Spinal cord (tissue), 10 donors: ENCODE results near the gene ZSCAN9. TPM values are rescaled to one million over a fixed set of nuclear protein-coding genes. Genes with fewer than 3 reads are reported as not detected.

Experiments
- DNase-seq, 6 donors: peaks; one replicate each; pipeline versions ENCODE4 v3.0.0 to v3.0.0-alpha.2; 2013 to 2015; ENCODE audit warnings: low spot score in 6 of 6, low read depth in 4 of 6
- H3K27ac ChIP-seq: one replicate; pipeline ENCODE4 v1.5.1; 2013; ENCODE audit warnings: low read depth, low read length, control low read depth
- H3K27me3 ChIP-seq: one replicate; pipeline ENCODE4 v1.6.1; 2013; ENCODE audit warnings: low read length; ENCODE audit not compliant: control insufficient read depth, insufficient read depth
- H3K36me3 ChIP-seq: one replicate; pipeline ENCODE4 v1.6.1; 2013; ENCODE audit warnings: low read length; ENCODE audit not compliant: control insufficient read depth, insufficient read depth
- H3K4me1 ChIP-seq: one replicate; pipeline ENCODE4 v1.6.1; 2013; ENCODE audit warnings: low read length; ENCODE audit not compliant: control insufficient read depth, insufficient read depth
- H3K4me3 ChIP-seq: one replicate; pipeline ENCODE4 v1.5.1; 2013; ENCODE audit warnings: low read depth, low read length, control low read depth
- H3K9me3 ChIP-seq: one replicate; pipeline ENCODE4 v1.6.1; 2013; ENCODE audit warnings: low read length; ENCODE audit not compliant: control insufficient read depth, insufficient read depth
- WGBS: methylation state at CpG from one replicate; pipeline ENCODE4 v1.1.5; 2013; ENCODE audit warnings: missing lambda C conversion rate; ENCODE audit not compliant: insufficient coverage; 5-methylcytosine and 5-hydroxymethylcytosine counted together
- polyA plus RNA-seq, 2 donors: library from polyadenylated mRNA; unstranded; fragments of 120-200 nt; gene quantifications; one replicate each; pipeline ENCODE4 v1.2.1, GENCODE V29; 2013; ENCODE audit not compliant: insufficient read length in 2 of 2
- total RNA-seq, 2 donors: library from RNA; depleted of rRNA in 1 of 2; stranded (reverse); fragments of 120-200 nt in 1 of 2; fragments of >200 nt in 1 of 2; gene quantifications; one replicate each; pipeline versions ENCODE4 v1.2.3 to v1.2.4, GENCODE V29; 2013 to 2014
- donor health status: healthy.

The ZSCAN9 gene
- total and polyA plus RNA-seq, 4 donors, result 16.6 to 28.7 (median 24.0) TPM

- H3K4me1 ChIP-seq, result peaks cover 4% of the 10 kb centered on the region
- peaks cover 3% of the 10 kb centered on the region for H3K27me3 ChIP-seq
- no peaks in the 10 kb centered on the region for H3K36me3 ChIP-seq
- no CpG with 5 or more reads among the region's 4 CpGs for WGBS
- no peak overlapping the region for H3K27ac ChIP-seq
- DNase-seq, result no peak
- peaks cover 2% of the 10 kb centered on the region for H3K9me3 ChIP-seq
- no peak overlapping the region for H3K4me3 ChIP-seq
These were observed 39.8 kb downstream of the ZSCAN9 start for GRCh38 chr6:28264834-28265401.

DNA sequence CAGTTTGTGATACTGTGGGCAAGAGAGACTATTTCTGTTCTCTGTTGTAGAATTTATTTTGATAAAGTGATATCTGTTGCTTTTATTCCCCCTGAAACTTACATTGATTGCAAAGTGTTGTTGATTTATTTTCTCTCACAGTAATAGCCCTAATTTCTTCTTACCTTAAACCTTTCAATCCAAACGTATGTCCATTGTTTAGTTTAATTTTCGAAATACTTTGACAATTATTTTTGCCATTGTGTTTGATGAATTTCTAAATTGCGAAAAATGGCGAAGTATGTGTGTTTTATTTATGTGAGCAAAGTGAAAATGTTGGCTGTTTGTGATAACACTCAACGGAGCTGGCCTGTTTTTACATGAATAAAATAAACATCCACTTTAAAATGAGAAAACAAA is 41.5 kb downstream of the ZSCAN9 start:
- Histone ChIP-seq H3K36me3 (no peaks in the 10 kb centered on the region), H3K27ac (peak overlapping the region; percentile 94), H3K4me3 (peak overlapping the region; percentile 95), H3K27me3 (peaks cover 3% of the 10 kb centered on the region), H3K9me3 (peaks cover 2% of the 10 kb centered on the region), H3K4me1 (peaks cover 4% of the 10 kb centered on the region)
- no CpG with 5 or more reads among the region's 5 CpGs for WGBS
- no peak for DNase-seq

DNA sequence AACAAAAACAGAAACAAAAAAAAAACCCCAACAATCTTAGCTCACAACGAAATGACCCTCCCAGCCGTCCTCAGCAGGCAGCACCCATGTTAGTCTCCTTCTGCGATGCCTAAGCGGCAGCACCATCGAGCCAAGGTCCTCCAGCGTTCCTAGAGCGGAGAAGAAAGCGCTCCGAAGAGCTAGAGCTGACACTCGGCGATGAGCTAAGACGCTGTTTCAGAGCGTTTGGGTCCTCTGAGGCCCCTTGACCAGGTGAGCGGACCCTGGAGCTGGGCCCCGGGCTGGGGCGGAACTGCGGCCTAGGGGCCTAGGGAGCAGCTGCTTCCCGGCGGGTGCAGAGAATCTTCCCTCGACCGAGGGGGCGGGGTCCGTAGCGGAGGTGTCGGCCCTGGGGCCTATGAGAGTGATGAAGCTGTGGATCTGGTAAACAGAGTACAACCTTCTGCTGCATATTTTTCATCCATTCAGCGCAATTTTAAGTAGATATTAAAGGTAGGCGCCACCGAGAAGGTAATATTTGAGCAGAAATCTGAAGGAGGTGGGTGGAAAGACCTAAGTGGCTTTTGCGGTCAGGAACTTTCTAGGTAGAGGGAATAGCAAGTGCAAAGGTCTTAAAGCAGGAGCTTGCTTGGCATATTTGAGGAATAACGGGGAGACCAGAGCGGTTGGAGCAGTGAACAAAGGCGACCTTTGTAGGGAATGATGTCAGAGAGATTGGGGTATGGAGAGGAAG is 42.1 kb downstream of the ZSCAN9 start, which contains the start of gene ZSCAN26:
Gene ZSCAN26, plus strand, starts transcription at position 182 of the 733 bp plus-strand sequence. CDS start 4,777 bp downstream, outside the sequence.
- H3K27ac ChIP-seq, result peak within 1 kb of the TSS; percentile 94
- WGBS, result 0% methylated on average over 27 of the region's 32 CpGs
- peaks cover 4% of the 10 kb centered on the region for H3K4me1 ChIP-seq
- H3K27me3 ChIP-seq, result peaks cover 2% of the 10 kb centered on the region
- peaks cover under 1% of the 10 kb centered on the region for H3K9me3 ChIP-seq
- H3K36me3 ChIP-seq, result peaks cover 4% of the 10 kb centered on the region
- peak within 1 kb of the TSS; percentile 95 for H3K4me3 ChIP-seq
- peak; percentile 90 to 98 (median 92) for DNase-seq

DNA sequence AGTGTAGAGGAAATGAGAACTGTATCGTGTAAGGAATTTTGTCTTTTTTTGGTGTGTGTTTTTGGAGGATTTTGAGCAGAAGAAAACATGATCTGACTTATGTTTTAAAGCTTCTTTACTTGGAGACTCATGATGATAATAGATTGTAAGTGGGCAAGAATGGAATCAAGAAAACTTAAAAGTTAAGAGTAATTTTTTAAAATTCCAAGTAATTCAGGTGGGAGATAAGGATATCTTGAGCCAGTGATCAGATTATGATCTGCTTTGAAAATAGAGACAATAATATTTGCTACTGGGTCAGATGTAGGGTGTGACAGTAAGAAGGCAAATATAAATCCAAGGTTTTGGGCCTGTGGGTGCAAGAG is 42.6 kb downstream of the ZSCAN9 start:
- 5% methylated on average over 1 of the region's 1 CpG for WGBS
- H3K27ac ChIP-seq, result peak overlapping the region; percentile 94

DNA sequence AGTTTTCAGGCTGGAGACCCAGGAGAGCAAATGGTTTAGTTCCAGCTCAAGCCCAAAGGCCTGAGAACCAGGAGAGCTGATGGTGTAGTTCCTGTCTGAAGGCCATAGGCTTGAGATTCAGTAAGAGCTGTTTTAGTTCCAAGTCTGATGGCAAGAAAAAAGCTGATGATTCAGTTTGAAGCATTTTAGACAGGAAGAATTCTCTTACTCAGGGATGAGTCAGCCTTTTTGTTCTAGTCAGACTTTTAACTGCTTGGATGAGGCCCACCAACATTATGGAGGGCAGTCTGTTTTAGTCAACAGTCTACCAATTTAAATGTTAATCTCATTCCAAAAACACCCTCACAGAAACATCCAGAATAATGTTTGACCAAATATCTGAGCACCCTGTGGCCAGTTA is 44.4 kb downstream of the ZSCAN9 start:
- Histone ChIP-seq H3K9me3 (no peaks in the 10 kb centered on the region), H3K27ac (no peak overlapping the region), H3K4me3 (no peak overlapping the region), H3K27me3 (no peaks in the 10 kb centered on the region), H3K4me1 (peaks cover 4% of the 10 kb centered on the region), H3K36me3 (peaks cover 23% of the 10 kb centered on the region)
- DNase-seq, result no peak

More for the DNA sequence above, 42.6 kb downstream of the ZSCAN9 start:
- Histone ChIP-seq H3K4me3 (peak overlapping the region; percentile 95), H3K4me1 (peaks cover 4% of the 10 kb centered on the region), H3K36me3 (peaks cover 9% of the 10 kb centered on the region), H3K9me3 (no peaks in the 10 kb centered on the region), H3K27me3 (no peaks in the 10 kb centered on the region)
- no peak for DNase-seq

- no peak for DNase-seq
- Histone ChIP-seq H3K36me3 (peaks cover 33% of the 10 kb centered on the region), H3K27ac (no peak overlapping the region), H3K4me3 (no peak overlapping the region), H3K4me1 (no peaks in the 10 kb centered on the region), H3K27me3 (no peaks in the 10 kb centered on the region), H3K9me3 (no peaks in the 10 kb centered on the region)
These were observed 49.8 kb downstream of the ZSCAN9 start for GRCh38 chr6:28274888-28275287.

- peaks cover 25% of the 10 kb centered on the region for H3K36me3 ChIP-seq
- H3K9me3 ChIP-seq, result no peaks in the 10 kb centered on the region
- H3K4me1 ChIP-seq, result no peaks in the 10 kb centered on the region
- H3K4me3 ChIP-seq, result no peak overlapping the region
- no CpG with 5 or more reads among the region's 3 CpGs for WGBS
- no peaks in the 10 kb centered on the region for H3K27me3 ChIP-seq
- no peak for DNase-seq
- no peak overlapping the region for H3K27ac ChIP-seq
These were observed 52.7 kb downstream of the ZSCAN9 start for GRCh38 chr6:28277746-28278145.

DNA sequence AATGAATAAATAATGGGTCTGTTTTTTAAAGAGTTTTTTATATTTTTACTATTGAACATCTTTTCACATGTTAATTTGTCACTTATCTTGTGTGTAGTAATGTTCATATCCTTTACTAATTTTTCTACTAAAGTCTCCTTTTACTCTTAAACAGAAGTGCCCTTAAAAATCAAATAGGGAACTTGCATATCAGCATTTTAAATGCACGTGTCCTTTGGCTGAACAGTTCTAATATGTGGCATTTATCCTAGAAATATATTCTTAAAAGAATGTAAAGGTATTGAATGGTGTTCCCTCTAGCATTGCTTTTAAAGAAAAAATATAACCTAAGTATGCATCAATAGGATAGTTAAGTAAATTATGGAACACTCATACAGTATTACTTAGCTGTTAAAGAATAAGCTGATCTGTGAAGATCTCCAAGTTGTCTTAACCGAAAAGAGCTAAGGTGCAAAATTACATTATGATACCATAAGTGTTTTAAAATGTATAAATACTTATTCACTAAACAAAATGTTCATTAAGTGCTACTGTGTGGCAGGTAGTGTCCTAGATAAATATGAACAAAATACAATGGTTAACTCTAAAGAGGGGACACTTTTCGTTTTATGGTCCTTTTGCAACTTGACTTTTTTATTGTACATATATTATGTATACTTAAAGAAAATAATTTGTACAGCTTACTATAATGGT is 55.7 kb downstream of the ZSCAN9 start:
- peak overlapping the region; percentile 74 for H3K4me3 ChIP-seq
- no CpG with 5 or more reads among the region's 3 CpGs for WGBS
- peaks cover 13% of the 10 kb centered on the region for H3K36me3 ChIP-seq
- H3K27ac ChIP-seq, result no peak overlapping the region
- no peaks in the 10 kb centered on the region for H3K9me3 ChIP-seq
- H3K4me1 ChIP-seq, result no peaks in the 10 kb centered on the region
- H3K27me3 ChIP-seq, result no peaks in the 10 kb centered on the region
- no peak for DNase-seq

DNA sequence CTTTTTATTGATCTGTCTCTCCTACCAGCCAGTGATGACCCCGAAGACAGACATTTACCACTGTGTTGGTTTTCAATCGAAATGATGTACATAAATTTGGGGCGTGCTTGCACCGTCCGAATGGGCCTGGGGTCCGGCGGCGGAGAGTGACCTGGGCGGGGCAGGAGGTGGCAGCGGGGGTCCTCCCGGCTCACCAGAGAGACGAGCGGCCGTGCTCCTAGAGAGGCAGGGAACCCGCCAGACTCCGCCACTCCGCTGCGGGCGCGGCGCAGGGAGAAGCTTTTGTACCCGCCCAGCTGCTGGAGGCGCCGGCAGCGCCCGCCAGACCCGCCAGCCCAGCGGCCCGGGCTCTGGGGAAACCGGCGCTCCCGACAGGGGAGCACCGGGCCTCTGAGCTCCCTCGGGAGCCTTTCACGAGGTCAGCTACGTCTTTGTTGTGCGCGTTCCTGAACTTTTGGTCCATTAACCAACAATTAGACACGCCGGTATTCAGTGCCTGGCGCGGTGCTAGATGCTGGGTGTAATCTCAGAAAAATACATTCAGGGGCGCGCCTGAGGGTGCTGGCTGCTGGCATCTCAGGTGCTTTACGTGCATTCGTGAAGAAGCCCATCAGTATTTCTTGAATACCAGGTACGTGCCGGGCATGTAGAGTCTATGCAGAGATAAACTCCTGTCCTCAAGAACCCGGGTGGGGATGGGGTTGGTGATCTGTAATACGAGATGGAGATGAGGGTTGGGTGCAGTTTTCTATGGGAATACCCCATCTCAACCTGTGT is 56.4 kb downstream of the ZSCAN9 start, which contains the start of gene PGBD1:
Gene PGBD1, plus strand, starts transcription at position 285 of the 777 bp plus-strand sequence. CDS start 2,242 bp downstream, outside the sequence.
- peak within 1 kb of the TSS; percentile 74 for H3K4me3 ChIP-seq
- no peaks in the 10 kb centered on the region for H3K9me3 ChIP-seq
- H3K4me1 ChIP-seq, result no peaks in the 10 kb centered on the region
- H3K27me3 ChIP-seq, result no peaks in the 10 kb centered on the region
- under 1% methylated on average over 50 of the region's 50 CpGs for WGBS
- H3K36me3 ChIP-seq, result peaks cover 9% of the 10 kb centered on the region
- peak in 3 of 6 donors; percentile 63 to 92 (median 92) for DNase-seq
- H3K27ac ChIP-seq, result peak within 1 kb of the TSS; percentile 25
